HuH-7 (cell line): ENCODE results near the gene KDM5A.

Experiments used
- DNase-seq: peaks from one replicate; pipeline ENCODE4 v3.0.0; 2011; ENCODE audit warnings: low spot score

Gene KDM5A

DNA sequence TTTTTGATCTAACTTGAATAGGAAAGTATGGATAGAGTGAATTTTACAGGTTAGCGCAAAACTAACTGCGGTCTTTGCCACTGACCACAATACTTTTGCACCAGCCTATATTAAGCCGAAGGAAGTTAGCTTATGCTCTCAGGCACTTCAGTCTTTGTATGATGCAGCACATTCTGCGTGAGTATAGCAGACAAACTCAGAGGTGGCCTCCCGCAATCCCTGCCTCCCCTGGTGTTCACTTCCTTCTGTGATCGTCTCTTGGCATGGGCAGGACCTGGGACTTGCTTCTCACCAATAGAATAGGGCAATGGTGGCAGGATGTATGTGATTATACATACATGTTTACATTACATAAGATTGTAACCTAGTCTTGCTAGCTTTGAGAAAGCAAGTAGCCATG, 116.2 kb downstream of the KDM5A start:
- DNase-seq: no peak

DNA sequence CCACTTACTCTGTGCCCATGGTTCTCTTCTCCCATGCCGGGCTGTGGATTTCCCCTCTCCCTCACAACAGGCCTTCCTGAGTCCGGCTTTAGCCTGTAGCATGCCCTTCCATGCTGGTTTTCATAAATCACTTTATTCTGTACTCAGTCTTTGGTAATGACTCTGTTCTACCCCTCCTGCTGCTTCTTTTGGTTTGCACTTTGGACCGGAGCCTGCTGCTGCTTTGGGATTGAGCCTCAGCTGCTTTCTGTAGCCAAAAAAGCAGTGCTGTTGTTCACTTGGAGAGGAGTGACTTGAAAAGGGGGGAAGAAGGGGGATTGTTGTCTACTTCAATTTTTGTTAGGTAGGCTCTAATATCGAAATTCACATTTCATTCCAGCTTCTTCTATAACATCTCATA, 118.0 kb downstream of the KDM5A start:
- no peak for DNase-seq

DNA sequence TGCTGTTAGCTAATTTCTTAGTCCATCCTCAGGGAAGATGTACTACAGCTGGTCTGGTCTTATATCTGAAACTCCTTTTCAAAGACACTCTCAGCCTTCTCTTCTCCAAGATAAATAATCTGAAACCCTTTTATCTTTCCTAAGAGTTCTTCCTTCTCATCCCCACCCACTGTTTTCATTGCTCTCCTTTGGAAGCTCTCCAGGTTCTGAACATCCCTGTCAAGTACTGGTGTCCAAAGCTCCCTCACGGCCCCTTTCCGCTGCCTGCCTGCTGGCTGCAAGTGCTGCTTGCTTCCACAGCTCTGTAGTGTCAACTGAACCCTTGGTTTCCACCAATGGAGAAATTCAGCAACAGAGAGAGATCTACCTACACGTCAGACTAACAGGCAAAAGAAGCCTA, 119.9 kb downstream of the KDM5A start:
- no peak for DNase-seq

DNA sequence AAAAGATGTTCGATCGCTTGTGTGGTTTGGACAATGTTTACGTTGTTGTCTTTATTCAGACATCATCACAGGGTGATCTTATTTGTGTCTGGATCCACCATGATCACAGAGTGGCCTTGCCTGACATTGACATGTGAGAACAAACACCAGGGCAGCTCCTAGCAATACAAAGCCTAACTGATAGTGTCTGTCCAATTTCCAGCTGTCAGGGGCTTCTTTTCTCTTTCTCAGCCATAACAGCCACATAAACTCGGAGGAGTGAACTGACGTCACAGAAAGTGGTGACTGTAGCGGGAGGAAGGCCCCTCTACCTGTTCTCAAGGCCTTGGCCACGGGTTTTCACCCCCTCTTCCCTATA, 120.7 kb downstream of the KDM5A start:
- DNase-seq: no peak

DNA sequence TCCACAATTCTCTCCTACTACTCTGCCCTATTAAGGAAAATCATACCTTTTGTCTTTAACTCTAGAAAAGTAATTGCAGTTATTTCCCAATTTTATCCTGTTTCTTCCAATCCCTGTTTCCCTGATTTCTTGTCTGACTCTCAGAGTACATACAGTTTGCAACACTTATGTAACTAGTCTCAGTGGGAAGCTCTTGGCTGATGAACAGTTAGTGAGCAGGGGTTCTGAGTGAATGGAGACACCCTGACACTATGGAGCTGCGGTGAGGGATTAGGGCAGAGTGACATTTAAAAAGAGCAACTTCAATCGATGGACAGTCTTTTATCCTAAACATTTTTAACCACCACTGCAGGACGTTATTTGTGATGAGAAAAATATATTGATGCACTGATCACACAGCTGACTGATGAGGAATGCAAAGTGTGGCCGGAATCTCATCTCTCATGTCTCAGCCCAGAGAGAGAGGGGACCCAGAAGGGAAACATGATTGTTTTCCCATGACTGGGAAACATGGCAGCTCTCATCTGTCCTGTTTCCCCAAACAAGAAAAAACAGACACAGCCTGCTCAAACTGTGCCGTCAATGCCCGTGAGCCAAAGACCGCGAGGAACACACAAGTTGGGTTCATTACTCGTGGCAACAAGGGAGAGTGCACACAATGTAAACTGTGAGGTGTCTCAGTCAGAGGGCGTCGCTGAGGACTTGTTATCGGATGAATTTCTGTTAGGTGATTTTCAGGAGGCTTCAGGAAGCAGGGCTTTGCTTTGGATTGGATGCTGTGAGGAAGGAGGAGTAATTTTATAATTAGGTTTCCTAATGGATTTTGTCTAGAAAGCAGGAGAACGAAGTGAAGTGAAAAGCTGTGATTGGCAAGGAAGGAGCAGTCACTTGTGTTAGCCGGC, 121.3 kb downstream of the KDM5A start:
- no peak for DNase-seq

DNA sequence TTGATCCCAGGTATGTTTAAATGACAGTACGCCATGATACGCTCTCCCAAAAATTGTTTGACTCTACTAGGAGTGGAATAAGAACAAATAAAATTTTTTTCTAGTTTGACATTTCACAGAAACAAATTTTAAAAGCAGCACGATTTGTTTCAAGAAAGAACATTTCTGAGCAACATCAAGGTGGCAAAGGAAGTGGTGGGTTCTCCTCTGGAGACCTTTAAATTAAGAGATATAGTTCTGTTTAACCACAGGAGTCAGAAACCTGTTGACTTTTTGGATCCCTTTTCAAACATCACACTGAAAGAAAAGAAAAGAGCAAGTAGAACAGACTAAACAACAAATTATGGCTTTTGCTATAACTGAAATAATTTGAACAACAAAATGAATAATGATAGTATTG, 124.0 kb downstream of the KDM5A start:
- DNase-seq: no peak

DNA sequence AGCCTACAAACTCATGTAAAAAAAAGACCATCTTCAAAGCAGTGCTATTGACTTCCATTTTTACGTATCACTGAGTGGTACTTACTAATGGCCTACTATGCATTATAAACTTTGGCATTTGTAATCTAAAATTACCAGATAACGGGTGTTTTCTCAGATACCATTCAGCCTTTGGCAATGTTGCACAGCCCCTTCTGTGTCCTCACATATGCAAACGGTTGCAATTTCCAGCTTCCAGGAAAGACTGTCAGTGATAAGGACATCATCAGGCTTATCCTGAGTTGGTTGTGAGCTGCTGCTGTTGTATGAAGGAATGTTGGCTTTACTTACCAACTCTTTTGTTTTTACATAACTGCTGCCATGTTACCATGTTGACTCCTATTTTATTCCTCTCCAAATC, 124.9 kb downstream of the KDM5A start:
- DNase-seq: no peak

DNA sequence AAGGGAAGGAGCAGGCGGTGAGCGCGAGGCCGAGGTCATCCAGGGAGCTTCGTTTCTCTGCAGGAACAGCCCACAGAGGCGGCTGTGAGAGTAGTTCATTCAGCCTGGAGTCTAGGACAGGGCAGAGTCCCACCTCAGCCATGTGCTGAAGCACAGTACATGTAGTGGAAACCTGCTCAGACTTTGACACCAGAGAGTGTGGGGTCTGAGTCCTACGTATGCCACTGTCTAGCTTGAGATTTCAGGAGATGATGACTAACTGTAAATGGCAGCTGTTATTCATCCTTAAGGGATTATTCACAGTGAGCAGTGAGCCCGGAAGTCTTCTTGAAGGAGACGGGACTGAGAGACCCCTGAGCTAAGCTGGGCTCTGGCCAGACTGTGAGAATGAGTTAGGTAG, 125.5 kb downstream of the KDM5A start:
- DNase-seq: no peak

DNA sequence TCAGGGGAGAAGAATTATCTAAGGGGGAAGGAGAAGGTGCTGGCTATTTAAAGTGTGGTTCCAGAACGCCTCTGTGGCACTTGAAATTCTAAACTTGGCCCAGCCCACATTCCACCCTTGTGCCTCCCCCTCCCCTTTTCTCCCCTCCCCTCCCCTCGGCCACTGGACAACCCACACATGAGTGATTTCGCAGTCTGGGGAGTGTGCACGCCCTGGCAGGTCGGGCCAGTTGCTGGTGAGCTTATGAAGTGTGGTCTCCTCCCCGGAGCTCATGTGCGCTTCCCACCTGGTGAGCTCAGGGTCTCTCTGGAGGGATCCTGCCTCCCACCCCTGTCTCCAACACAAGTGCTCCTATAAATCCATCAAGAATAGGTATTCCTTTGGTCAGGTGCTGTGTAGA, 126.3 kb downstream of the KDM5A start, which contains the start of gene SLC6A13:
TSS of gene SLC6A13 (minus strand) at position 20 of the 400 bp plus-strand sequence. CDS start 2,784 bp downstream, outside the sequence.
- no peak for DNase-seq

DNA sequence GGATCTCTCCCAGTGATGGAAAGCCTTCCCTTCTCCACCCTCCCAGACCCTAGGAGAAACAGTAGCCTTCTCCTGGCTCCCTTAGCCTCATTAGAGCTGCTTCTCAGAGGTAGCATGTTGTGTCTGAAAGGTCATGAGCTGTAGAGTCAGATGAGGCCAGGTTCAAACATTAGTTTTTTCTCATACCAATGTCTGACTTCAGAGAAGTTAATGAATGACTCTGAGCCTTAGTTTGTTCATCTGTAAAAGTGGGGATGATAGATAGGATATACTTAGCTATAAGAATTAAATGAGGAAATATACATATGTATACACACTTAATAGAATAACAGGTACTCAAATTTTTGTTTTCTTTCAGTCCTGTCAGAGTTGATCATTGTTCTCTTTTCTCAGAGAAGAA, 127.0 kb downstream of the KDM5A start:
- no peak for DNase-seq

DNA sequence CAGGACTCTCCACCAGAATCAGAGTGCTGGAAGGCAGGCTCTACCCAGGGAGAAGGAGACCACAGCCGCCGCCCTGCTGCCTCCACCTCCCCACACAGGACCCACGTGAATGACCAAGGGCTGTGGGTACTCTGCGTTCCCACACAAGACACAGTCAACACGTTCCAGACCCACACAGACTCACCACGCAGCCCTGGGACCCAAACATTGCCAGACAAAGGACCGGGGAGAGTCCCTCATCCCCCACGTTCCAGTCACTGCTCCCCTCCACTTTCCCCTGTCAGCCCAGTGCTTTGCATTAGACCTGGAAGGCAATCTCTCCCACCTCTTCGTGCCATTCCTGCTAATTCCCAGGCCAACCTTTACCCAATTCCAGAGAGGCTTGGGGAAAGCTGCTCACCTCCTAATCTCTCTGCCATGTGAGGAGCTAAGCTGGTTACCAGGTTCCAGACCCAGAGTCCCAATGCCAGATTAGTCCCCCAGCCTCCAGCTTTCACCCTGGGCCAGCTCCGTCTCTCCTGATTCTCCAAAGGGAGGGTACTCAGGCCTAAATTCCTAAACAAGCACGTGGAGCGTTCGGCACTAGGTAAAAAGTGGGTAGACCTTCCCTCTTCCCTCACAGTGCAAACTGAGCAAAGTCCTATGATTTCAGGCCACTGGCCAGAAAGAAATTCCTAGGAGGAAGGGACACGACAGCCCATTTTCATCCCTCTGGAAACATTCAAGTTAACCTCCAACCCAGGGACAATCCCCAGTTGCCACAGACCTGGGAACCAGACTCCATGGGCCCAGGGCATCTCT, 131.4 kb downstream of the KDM5A start:
- DNase-seq: no peak

DNA sequence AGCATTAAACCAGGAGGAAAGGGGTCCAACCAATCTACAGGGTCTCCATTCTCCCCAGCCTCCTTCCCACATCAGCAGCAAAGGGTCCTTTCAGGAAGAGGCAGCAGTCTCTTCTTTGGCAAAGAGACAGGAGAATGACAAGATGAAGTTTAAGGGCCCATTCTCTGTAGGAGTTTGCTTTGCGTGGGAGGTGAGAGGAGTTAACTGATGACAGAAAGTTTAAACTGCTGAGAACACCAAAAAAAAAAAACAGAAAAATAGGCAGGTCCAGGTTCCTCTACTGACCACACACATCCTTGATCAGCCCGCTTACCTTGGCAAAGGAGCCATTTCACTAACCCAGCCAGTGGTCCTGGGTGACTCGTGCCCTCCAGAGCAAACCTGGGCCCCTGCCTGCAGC, 132.2 kb downstream of the KDM5A start:
- DNase-seq: no peak

DNA sequence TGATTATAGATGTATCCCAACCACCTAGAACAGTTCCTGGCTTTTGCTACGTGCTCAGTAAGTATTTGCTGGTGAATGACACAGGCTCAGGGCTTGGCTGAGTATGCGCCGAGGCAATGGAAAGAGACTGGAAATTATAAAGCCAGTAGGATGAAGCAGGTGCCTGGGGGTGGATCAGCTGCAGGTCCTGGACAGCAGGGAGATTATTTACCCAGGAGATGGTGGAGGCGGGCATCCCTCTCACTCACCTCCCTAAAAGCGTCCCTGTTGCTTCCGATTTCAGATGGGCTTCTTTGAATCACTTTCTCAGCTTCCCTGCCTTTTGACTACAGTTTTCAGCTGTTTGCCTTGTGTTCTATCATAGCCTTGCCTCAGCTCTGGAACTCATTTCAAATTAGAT, 132.9 kb downstream of the KDM5A start:
- no peak for DNase-seq

DNA sequence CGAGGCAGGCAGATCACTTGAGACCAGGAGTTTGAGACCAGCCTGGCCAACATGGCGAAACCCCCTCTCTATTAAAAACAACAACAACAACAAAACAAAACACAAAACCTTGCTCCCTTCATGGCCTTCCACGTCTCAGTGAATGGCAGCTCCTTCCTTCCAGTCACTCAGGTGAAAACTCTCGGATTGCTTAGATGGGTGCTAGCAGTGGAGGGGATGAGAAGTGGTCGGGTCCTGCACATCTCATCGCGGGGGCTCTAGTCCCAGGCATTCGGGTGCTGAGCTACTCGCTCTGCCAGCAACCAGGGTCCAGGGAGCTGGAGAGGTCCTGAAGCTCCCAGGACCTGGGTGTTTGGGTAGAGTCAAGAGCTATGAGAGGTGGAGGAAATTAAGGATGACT, 134.2 kb downstream of the KDM5A start:
- no peak for DNase-seq

DNA sequence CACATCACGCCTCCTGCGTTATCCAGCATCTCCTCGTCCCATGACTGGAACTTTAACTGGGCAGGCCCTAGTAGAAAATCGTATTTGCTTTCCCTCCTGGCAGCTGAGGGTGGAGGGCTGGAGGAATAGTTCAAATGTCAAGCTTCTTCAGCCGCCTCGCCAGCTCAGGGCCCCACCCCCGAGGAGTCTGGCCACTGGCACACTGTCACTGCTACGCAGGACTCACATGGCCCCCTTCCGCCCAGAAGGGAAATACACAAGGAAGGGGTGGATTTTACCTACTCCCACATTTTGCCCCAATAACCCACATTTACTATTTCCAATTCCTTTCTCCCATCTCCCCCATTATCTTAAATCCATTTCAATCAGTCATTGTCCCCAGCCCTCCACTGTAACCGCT, 135.1 kb downstream of the KDM5A start:
- DNase-seq: no peak

DNA sequence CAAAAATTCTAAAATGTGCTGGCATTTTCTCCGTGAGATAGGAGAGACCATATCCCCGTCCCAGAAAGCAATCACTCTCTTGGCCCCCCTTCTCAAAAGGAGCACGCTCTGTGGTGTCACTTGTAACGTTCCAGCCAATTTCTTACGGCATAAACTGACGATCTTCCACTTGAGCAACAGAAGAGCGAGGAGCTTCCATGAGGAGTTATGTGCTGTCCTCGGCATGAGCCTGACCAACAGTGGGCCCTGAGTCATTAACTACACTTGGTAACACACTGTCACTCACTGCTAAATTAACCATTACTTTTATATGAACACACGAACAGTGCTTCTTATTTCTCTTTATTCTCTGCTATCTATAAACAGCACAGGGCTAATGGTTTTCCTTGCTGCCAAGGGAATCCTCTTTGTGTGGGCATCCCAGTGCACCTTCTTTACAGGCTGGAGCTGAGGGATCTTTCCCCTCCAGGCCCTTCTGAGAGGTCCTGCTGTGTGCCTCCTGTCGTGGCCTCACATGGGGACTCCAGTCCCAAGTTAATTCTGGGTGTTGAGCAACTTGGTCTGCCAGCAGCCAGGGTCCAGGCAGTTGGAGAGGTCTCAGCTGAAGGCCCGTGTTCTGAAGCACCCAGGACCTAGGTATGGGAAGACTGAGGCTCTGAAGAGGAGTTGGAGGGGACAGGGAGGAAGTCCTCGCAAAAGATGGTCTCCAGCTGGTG, 135.8 kb downstream of the KDM5A start:
- DNase-seq: no peak

DNA sequence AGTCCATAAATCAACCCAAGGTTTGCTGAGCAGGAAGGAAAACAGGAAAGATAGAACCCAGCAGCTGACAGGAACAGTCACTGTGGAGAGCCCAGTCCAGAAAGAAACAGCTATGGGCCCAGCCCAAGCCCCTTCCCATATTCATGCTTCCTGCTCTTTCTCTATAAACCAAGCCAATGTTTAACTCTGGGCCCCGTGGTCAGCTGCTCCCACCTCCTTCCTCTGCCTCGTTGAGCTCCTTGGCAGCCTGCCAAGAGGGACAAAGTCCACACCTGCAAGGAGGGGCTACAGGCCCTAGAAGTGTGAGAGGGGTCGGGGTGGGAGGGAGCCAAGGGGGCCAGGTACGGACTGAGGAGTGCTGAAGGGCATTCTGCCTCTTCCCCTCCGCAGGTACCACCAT, 136.5 kb downstream of the KDM5A start:
- DNase-seq: no peak

DNA sequence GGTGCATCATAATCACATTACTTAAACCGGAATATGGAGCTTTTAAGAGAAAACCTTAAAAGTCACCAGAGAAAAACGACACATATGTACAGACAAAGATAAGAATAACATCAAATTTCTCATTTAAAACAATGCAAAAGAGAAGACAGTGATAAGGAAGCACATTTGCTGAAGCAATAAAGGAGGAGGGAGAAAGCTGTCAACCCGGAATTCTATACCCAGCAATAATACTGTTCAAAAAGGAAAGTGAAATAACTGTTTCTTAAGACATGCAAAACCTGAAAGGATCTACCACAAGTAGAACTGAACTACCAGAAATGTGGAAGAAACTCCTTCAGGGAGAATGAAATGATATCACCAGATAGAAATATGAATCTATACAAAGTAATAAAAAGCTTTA, 141.8 kb downstream of the KDM5A start:
- DNase-seq: no peak

DNA sequence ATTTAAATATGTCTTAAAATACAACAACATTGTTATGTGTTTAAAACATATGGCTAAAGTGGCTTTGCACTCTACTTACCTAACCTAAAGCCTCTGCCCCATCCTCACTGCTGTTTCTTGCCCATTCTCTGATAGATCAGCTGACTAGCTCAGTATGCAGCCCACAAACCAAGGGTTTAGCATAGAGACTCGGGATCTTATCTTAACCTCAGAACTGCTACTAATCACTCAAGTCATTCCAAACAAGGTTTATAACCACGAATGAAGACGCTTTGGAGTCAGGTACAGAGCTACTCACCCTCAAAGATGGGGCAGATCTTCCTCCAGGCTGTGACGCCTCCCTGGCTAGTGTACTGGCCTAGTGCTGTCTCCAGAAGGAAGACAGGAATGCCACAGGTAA, 145.7 kb downstream of the KDM5A start:
- DNase-seq: no peak

DNA sequence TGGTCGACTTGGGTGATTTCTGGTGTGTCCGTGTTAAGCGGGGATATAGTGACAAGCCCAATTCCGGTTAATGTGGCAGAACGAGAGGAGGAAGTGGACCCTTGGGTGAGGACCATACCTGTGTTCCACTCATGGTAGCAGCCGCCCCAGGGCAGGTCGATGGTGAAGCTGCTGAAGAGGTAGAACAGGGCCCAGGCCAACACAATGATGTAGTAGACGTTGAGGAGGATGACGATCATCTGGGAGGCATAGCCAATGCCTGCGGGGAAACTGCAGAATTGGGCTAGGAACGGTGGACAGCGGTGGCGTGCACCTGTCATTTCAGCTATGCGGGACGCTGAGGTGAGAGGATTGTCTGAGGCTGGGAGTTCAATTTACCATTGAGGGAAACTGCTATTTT, 146.6 kb downstream of the KDM5A start:
- no peak for DNase-seq

DNA sequence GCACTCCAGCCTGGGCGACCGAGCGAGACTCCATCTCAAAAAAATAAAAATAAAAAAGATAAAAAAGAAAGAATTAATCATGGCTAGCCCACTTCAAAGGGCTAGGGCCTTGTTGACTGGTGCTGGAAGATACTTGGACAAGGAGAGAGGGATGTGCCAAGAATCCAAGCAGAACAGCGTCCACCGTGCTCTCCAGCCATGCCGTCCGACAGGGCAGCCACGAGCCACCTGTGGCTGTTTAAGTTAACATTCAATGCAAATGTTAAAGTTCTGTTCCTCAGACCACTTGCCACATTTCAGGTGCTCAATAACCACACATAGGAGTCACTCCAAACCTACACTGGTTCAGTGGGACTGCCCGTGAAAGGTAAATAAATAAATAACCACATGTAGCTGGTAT, 147.9 kb downstream of the KDM5A start:
- no peak for DNase-seq

DNA sequence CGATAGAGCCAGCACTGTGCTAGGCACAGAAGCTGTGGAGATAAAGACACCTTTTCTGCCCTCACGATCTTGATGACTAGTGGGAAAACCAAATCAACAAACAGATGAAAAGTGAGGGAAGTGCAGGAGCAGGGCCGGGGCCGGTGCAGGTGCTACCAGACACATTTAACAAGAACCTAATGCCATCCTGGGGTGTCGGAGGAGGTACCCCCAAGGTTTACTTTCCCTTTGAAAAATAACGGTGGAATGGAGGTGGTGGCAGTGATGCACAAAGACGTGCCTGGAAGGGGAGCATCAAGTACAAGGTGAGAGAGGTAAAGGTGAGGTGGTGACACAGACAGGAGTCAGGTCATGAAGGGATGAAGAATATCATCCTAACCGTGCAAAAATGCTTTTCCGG, 148.6 kb downstream of the KDM5A start:
- no peak for DNase-seq
